Omental fat pad (tissue), 4 donors: Measurements from ENCODE around the gene ZNF418. TPM values are rescaled to one million over a fixed set of nuclear protein-coding genes. Genes with fewer than 3 reads are reported as not detected.

Experiments
- ATAC-seq: fragments of 150-250 bp; one replicate; pipeline ENCODE4 v1.9.1; 2016; ENCODE audit warnings: mild to moderate bottlenecking, moderate library complexity; ENCODE audit not compliant: low FRiP score
- DNase-seq: peaks from one replicate; pipeline ENCODE4 v3.0.0-alpha.2; 2019; ENCODE audit warnings: low spot score
- total RNA-seq, 4 donors: library from RNA; depleted of rRNA; stranded (reverse); fragments of >200 nt; gene quantifications; one replicate each; pipeline ENCODE4 v1.1.0, GENCODE V29; 2016
- TF ChIP-seq, protein P1 (sequence below), 3 donors: fragments of 450-650 bp; IDR thresholded peaks; one replicate each; pipeline ENCODE4 v1.5.1; 2016 to 2017; ENCODE audit warnings: antibody characterized with exemption in 3 of 3, mild to moderate bottlenecking in 3 of 3, moderate library complexity in 2 of 3

Gene ZNF418
- total RNA-seq, 4 donors from 2014 or later = 4.1 to 7.9 (median 5.5) TPM

DNA sequence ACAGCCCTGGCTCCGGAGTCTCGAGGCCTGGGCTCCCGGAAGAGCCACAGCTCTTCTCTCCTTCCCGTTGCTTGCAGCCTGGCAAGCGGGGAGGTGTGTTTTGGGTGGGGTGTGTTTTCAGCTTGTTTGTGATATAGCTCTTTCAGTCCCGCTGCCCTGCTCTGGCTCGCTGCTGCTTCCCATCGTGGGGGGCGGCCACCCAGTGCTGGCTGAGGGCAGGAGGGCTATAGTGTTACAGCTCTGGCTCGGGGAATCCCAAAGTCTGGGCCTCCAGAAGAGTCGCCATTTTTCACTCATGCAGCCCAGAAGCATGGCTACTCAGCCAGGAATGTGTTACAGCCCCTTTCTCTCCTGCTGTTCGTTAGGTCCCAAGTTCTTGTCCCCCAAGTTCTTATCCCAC is 14.5 kb upstream of the ZNF418 start:
- ATAC-seq (no peak), DNase-seq (no peak)
- TF ChIP-seq, protein P1, sequence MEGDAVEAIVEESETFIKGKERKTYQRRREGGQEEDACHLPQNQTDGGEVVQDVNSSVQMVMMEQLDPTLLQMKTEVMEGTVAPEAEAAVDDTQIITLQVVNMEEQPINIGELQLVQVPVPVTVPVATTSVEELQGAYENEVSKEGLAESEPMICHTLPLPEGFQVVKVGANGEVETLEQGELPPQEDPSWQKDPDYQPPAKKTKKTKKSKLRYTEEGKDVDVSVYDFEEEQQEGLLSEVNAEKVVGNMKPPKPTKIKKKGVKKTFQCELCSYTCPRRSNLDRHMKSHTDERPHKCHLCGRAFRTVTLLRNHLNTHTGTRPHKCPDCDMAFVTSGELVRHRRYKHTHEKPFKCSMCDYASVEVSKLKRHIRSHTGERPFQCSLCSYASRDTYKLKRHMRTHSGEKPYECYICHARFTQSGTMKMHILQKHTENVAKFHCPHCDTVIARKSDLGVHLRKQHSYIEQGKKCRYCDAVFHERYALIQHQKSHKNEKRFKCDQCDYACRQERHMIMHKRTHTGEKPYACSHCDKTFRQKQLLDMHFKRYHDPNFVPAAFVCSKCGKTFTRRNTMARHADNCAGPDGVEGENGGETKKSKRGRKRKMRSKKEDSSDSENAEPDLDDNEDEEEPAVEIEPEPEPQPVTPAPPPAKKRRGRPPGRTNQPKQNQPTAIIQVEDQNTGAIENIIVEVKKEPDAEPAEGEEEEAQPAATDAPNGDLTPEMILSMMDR (IDR thresholded peaks at IDR 0.05) = no peak

DNA sequence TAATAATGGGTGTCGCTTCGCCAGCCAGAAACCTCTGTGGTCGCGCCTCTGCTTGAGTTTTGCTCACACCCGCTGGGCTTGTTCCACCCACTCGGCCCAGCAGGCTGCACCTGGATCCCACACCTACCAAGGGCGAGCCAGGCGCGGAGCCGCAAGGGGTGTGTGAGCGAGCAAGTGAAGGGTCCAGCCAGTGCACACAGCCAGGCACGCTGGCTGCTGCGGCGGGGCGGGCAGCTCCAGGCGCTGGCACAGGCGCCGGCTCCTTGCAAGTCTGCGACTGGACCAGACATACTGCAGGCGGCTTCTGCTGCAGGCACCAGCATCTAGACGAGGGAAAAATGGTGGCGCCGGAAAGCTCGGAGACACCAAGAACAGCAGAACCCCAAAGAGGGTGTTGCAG is 14.1 kb upstream of the ZNF418 start:
- TF ChIP-seq, protein P1 (IDR thresholded peaks at IDR 0.05) = no peak
- DNase-seq (no peak), ATAC-seq (no peak)

DNA sequence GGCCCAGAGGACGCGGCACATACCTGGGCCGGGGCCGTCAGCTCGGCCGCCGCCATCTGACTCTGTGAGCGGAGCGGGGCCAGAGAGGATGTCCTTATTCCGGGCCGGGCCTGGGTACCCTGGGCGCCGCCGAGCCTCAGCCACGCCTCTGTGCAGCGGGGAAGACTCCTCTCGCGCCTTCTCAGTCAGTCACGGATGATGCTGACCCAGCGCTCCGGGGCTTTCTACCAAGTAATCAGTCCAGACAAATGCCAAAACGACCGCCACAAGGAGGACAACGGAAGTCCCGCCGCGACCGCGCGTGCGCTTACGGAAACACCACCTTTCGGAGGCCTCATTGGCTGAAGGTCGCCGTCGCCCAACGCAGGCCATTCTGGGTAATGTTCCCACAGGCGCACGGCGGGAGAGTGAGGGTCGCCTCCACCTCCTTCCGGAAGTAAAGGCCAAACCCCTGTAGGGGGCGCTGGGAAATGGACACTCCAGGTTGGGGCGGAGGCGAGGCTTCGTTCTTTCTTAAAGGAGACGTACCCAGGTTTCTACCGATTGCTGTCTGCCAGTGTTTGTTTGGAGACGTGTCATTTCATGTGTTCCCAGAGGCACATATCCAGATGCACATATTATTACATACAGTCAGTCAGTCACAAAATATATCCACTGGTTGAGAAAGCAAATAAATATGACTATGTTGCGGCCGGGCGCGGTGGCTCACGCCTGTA is 12.4 kb upstream of the ZNF418 start, which contains the start of gene ZNF256:
TSS of gene ZNF256 (minus strand) at position 288 of the 716 bp plus-strand sequence. CDS start at position 56, 232 bp downstream.
- peak; percentile 96 for ATAC-seq
- TF ChIP-seq, protein P1 (IDR thresholded peaks at IDR 0.05) = no peak
- peak; percentile 72 for DNase-seq

DNA sequence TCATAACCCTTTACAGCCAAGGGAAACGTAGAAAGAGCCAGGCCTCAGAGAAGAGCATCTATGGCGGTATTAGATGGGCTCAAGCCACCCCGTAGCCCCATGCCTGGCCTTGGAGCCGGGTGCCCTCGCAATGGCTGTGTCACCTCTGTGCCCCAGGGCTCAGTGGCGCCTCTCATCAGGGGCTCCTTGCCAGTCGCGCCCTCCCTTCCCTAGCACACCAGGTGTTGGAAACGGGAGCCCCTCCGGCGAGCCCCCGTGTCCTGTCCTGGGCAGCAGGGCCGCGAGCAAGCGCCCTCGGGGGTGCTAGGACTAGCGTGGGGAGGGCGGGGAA is 11.9 kb upstream of the ZNF418 start:
- peak; percentile 3 for ATAC-seq
- TF ChIP-seq, protein P1 (IDR thresholded peaks at IDR 0.05) = no peak

DNA sequence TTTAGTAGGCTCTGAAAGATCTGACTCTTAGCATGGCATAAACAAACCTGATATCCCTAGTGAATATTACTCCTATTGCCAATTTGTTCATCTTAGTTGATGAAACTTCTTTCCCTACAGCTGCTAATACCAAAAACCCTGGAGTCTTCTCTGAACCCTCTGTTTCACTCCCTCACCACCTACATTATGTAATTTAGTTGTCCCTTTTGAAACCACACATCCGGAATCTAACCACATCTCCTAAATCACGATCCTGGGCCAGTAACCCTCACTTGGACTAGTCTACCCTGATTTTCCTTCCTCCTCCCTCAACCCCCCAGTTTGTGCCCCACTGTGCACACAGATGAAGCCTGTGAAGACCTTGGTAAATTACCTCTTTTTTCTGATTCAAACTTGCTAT is 11.1 kb upstream of the ZNF418 start:
- ATAC-seq = no peak
- TF ChIP-seq, protein P1 (IDR thresholded peaks at IDR 0.05) = no peak
- DNase-seq = no peak

More for the DNA sequence above, 11.9 kb upstream of the ZNF418 start:
- no peak for DNase-seq

DNA sequence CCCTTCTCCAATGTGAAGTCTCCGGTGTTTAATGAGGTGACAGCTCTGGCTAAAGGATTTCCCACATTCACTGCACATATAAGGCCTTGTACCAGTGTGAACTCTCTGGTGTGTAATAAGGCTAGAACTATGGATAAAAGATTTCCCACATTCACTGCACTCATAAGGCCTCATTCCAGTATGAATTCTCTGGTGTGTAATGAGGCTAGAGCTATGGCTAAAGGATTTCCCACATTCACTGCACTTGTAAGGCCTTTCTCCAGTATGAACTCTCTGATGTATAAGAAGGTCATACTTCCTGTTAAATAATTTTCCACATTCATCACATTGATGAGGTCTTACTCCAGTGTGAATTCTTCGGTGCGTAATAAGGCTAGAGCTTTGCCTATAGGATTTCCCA is 6.4 kb upstream of the ZNF418 start:
- ATAC-seq (no peak), DNase-seq (no peak)
- TF ChIP-seq, protein P1 (IDR thresholded peaks at IDR 0.05) = no peak

DNA sequence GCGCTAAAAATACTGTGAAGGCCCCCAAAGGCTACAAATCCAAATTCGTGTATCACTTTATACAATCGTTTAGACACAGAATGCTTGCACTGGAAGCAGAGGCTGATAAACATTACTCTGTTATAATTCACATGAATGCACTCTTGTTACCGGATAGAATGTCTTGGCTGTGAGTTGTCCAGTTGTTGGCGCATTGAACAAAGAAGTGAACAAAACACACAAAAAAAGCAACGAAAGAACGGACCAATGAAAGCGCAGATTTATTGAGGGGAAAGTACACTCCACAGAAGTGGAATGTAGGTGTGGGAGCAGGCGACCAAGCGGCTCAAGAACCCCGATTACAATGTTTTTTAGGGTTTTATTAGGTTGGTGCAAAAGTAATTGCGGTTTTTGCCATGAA is 529 bp upstream of the ZNF418 start:
- DNase-seq = no peak
- TF ChIP-seq, protein P1 (IDR thresholded peaks at IDR 0.05) = no peak
- ATAC-seq = no peak
